Ishikawa (cell line): ENCODE data around the gene NEUROG3.
A peak's percentile ranks its signal among the peaks of the same experiment; 100 is the strongest.

ENCODE experiments used
- CEBPB ChIP-seq: IDR thresholded peaks from 2 replicates; pipeline ENCODE4 v1.6.1; 2012
- CREB1 ChIP-seq: IDR thresholded peaks from 2 replicates; pipeline ENCODE4 v1.6.1; 2012; ENCODE audit warnings: low read depth
- EGR1 ChIP-seq: IDR thresholded peaks from 2 replicates; pipeline ENCODE4 v1.6.1; 2012
- EP300 ChIP-seq: IDR thresholded peaks from 2 replicates; pipeline ENCODE4 v1.6.1; 2012; ENCODE audit warnings: borderline replicate concordance
- FOXM1 ChIP-seq: IDR thresholded peaks from 2 replicates; pipeline ENCODE4 v1.6.1; 2012; ENCODE audit warnings: low read depth, borderline replicate concordance
- NFIC ChIP-seq: IDR thresholded peaks from 2 replicates; pipeline ENCODE4 v1.6.1; 2012
- RAD21 ChIP-seq: IDR thresholded peaks from 2 replicates; pipeline ENCODE4 v1.6.1; 2012; ENCODE audit warnings: low read depth
- TAF1 ChIP-seq: IDR thresholded peaks from 2 replicates; pipeline ENCODE4 v1.6.1; 2012; ENCODE audit warnings: low read depth, mild to moderate bottlenecking
- TCF12 ChIP-seq: IDR thresholded peaks from 2 replicates; pipeline ENCODE4 v1.6.1; 2012; ENCODE audit warnings: low read depth
- TEAD4 ChIP-seq: IDR thresholded peaks from 2 replicates; pipeline ENCODE4 v1.6.1; 2012
- YY1 ChIP-seq: IDR thresholded peaks from 2 replicates; pipeline ENCODE4 v1.6.1; 2012; ENCODE audit warnings: low read depth
- ZBTB7A ChIP-seq: IDR thresholded peaks from 2 replicates; pipeline ENCODE4 v1.6.1; 2012; ENCODE audit warnings: low read depth
- TF ChIP-seq, protein P1 (sequence below): IDR thresholded peaks from 2 replicates; pipeline ENCODE4 v1.6.1; 2012; ENCODE audit warnings: low read depth, mild to moderate bottlenecking
- TF ChIP-seq, protein P2 (sequence below): IDR thresholded peaks from 2 replicates; pipeline ENCODE4 v1.6.1; 2012
- TF ChIP-seq, protein P3 (sequence below): IDR thresholded peaks from 2 replicates; pipeline ENCODE4 v1.6.1; 2012

Gene NEUROG3, protein sequence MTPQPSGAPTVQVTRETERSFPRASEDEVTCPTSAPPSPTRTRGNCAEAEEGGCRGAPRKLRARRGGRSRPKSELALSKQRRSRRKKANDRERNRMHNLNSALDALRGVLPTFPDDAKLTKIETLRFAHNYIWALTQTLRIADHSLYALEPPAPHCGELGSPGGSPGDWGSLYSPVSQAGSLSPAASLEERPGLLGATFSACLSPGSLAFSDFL

DNA sequence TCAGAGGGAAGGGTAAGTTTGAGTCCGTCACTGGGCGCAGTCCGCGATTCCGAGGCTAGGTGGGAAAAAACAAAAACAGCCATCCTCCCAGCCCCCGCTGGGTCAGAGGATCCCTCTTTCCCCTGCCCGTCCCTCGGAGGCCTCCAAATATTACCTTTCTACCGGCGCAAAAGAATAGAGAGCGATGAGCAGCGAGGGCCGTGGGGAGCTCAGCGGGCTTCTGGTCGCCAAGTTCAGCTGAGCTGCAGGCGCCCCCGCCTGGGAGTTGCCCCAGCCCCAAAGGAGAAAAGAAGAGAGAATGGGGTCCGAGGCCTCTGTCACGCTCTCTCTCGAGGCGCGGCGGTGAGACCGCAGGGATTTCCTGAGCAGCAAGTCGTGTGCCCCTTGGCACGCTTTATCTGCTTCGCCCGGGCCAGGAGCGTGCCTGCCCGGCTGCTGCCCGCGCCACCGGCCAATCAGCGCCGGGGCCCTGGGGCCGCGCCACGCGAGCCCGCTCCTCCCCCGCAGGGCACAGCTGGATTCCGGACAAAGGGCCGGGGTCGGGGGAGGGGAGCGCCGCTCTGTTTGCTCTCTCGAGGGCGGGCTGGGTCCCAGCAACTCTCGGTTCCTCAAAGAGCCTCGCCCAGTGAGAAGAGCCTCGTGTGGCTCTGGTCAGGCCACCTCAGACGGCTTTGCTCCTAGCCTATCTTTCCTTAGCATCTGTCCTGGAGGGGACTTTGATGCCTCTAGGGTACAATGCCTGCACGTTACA is at the start of gene NEUROG3:
Gene NEUROG3, minus strand, starts transcription at position 367 of the 751 bp plus-strand sequence. CDS start 379 bp downstream, outside the sequence.
- peak; percentile 29; the same call in 1 of the 2 replicates for TF ChIP-seq TCF12
- peak; percentile 52; the same call in 1 of the 2 replicates for TF ChIP-seq NFIC
- no peak for TF ChIP-seq EP300

DNA sequence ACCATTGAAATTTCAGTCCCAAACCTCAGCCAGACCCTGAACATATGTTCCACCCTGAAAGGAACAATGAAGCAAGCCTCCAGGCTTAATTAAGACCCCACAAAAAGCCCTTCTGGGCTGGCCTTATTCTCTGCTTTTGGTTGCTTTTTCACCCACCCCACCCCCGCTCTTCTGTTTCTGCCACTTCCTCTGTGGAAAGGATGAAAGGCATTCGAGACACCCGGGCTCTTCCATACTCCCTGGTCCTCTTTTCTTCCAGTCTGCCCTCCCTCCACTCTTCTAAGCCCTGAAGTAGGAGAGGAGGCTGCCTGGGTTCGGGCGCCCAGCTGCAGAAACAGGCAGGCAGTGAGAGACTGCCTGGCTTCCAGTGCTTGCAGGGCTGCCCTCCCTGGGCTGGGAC is 47.4 kb upstream of the NEUROG3 start:
- TF ChIP-seq TAF1 (no peak), TCF12 (no peak), EGR1 (no peak), TEAD4 (no peak), CREB1 (no peak), FOXM1 (no peak), YY1 (no peak), EP300 (no peak), RAD21 (no peak), CEBPB (no peak), ZBTB7A (no peak), NFIC (no peak)
- TF ChIP-seq, protein P1, sequence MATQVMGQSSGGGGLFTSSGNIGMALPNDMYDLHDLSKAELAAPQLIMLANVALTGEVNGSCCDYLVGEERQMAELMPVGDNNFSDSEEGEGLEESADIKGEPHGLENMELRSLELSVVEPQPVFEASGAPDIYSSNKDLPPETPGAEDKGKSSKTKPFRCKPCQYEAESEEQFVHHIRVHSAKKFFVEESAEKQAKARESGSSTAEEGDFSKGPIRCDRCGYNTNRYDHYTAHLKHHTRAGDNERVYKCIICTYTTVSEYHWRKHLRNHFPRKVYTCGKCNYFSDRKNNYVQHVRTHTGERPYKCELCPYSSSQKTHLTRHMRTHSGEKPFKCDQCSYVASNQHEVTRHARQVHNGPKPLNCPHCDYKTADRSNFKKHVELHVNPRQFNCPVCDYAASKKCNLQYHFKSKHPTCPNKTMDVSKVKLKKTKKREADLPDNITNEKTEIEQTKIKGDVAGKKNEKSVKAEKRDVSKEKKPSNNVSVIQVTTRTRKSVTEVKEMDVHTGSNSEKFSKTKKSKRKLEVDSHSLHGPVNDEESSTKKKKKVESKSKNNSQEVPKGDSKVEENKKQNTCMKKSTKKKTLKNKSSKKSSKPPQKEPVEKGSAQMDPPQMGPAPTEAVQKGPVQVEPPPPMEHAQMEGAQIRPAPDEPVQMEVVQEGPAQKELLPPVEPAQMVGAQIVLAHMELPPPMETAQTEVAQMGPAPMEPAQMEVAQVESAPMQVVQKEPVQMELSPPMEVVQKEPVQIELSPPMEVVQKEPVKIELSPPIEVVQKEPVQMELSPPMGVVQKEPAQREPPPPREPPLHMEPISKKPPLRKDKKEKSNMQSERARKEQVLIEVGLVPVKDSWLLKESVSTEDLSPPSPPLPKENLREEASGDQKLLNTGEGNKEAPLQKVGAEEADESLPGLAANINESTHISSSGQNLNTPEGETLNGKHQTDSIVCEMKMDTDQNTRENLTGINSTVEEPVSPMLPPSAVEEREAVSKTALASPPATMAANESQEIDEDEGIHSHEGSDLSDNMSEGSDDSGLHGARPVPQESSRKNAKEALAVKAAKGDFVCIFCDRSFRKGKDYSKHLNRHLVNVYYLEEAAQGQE, result no peak
- TF ChIP-seq, protein P2, sequence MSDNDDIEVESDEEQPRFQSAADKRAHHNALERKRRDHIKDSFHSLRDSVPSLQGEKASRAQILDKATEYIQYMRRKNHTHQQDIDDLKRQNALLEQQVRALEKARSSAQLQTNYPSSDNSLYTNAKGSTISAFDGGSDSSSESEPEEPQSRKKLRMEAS, result no peak
- TF ChIP-seq, protein P3, sequence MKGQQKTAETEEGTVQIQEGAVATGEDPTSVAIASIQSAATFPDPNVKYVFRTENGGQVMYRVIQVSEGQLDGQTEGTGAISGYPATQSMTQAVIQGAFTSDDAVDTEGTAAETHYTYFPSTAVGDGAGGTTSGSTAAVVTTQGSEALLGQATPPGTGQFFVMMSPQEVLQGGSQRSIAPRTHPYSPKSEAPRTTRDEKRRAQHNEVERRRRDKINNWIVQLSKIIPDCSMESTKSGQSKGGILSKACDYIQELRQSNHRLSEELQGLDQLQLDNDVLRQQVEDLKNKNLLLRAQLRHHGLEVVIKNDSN, result no peak

DNA sequence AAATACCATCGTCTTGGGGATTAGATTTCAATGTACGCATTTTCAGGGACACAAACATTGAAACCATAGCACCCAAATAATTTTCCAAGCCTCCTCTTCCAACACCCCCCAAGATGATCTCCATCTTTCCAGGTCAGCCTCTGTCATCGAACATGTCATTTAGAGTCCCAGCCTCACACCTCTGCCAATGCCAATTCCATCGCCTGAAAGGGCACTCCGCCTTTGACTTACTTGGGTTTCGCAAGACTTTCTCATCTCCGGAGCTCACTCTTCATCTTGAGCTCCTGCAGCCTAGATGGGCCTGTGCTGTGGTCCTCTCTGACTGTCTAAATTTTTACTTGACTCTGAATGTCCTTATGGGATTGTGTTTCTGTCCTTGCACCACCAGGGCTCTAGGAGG is 46.4 kb upstream of the NEUROG3 start:
- TF ChIP-seq ZBTB7A (no peak), EP300 (no peak), FOXM1 (no peak), RAD21 (no peak), NFIC (no peak)
- TF ChIP-seq, protein P2, result no peak
- TF ChIP-seq, protein P3, result no peak
- TF ChIP-seq, protein P1, result no peak

DNA sequence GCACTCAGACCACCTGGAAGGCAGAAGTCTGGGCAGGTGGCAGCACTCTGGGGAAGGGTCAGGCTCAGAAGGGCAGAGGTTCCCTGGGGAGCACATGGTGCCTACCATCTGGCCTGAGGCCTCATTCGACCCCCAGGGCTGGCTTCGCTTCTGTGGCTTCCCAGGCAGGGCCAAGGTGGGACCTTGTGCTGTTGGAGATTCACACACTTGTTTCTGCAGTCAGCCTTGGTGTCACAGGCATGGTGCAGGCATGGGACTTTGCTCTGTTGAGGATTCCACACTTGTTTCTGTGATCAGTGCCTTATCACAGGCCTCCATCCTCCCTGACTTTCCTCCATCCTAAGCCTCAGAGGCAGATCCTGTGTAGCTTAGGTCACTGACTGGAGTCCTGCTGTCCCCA is 45.5 kb upstream of the NEUROG3 start:
- TF ChIP-seq, protein P3, result no peak
- no peak for TF ChIP-seq TCF12
- no peak for TF ChIP-seq NFIC
- TF ChIP-seq, protein P1, result no peak
- TF ChIP-seq CEBPB, result no peak
- TF ChIP-seq, protein P2, result no peak
- TF ChIP-seq FOXM1, result no peak
- no peak for TF ChIP-seq EGR1
